NK-92 (cell line): ENCODE results near the gene PARD3B.

Experiments used
- DNase-seq: peaks from one replicate; lab custom pipeline; 2025; ENCODE audit not compliant: unreplicated experiment; lab: John Stamatoyannopoulos, UW

The PARD3B gene

GRCh38 chr2:204581946-204582345 lies 36.7 kb downstream of the PARD3B start:
- DNase-seq, result no peak

GRCh38 chr2:204583773-204584172 lies 38.5 kb downstream of the PARD3B start:
- no peak for DNase-seq

- no peak for DNase-seq
Observed at GRCh38 chr2:204585930-204586329, 40.7 kb downstream of the PARD3B start.

- DNase-seq, result no peak
Observed at GRCh38 chr2:204586444-204587180, 41.3 kb downstream of the PARD3B start.

GRCh38 chr2:204590063-204590462 lies 44.8 kb downstream of the PARD3B start:
- DNase-seq, result no peak

- DNase-seq, result no peak
Observed at GRCh38 chr2:204591225-204591624, 46.0 kb downstream of the PARD3B start.

- DNase-seq, result no peak
Observed at GRCh38 chr2:204604061-204604460, 58.8 kb downstream of the PARD3B start.

GRCh38 chr2:204608237-204608939 lies 63.1 kb downstream of the PARD3B start:
- DNase-seq, result no peak

- no peak for DNase-seq
Observed at GRCh38 chr2:204611017-204611631, 65.8 kb downstream of the PARD3B start.

GRCh38 chr2:204611764-204612163 lies 66.5 kb downstream of the PARD3B start:
- DNase-seq, result no peak

- DNase-seq, result no peak
Observed at GRCh38 chr2:204613635-204614034, 68.4 kb downstream of the PARD3B start.

GRCh38 chr2:204615456-204615855 lies 70.2 kb downstream of the PARD3B start:
- no peak for DNase-seq

- DNase-seq, result no peak
Observed at GRCh38 chr2:204625135-204625534, 79.9 kb downstream of the PARD3B start.

GRCh38 chr2:204628926-204629712 lies 83.8 kb downstream of the PARD3B start:
- DNase-seq, result no peak

GRCh38 chr2:204632410-204632809 lies 87.1 kb downstream of the PARD3B start:
- no peak for DNase-seq

GRCh38 chr2:204634564-204634963 lies 89.3 kb downstream of the PARD3B start:
- DNase-seq, result no peak

- no peak for DNase-seq
Observed at GRCh38 chr2:204635478-204635877, 90.2 kb downstream of the PARD3B start.

- DNase-seq, result no peak
Observed at GRCh38 chr2:204638471-204639194, 93.4 kb downstream of the PARD3B start.

GRCh38 chr2:204643326-204643725 lies 98.1 kb downstream of the PARD3B start:
- DNase-seq, result no peak

- DNase-seq, result no peak
Observed at GRCh38 chr2:204645018-204645773, 99.9 kb downstream of the PARD3B start.
